Measurements from ENCODE around the gene BEND6. TPM values are rescaled to one million over a fixed set of nuclear protein-coding genes. Genes with fewer than 3 reads are reported as not detected.

Gene BEND6
- total RNA-seq, 2 experiments from 2014 or later = not detected

DNA sequence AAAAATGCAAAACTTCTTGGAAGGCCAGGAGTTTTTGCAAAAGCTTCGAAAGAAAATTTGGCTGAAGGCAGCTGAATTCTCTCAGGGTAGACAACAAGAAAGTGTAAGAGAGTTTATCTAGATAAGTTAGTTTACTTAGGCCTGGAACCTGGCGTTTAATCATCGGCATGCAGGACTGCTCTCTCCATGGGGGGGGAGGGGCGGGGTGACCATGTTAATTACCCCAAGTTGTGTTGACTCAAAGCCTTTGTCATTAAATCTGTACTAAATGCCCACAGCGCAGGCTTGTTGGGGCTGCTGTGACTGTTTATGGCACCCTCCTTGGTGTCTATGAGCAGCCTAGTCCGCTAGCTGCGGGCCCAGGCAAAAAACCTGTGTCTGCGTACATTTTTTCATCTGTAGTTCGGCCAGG, 115.0 kb downstream of the BEND6 start:
- DNase-seq (no peak), ATAC-seq (no peak)
- CTCF ChIA-PET = no interaction called here
- Mint-ChIP-seq H3K9me3 (ENCODE audit: low read depth) (no peaks in the 10 kb centered on the region), H3K36me3 (peaks cover 9% of the 10 kb centered on the region), H3K4me3 (no peak overlapping the region), H3K27ac (no peak overlapping the region), H3K27me3 (no peaks in the 10 kb centered on the region), H3K4me1 (peaks cover 3% of the 10 kb centered on the region)

DNA sequence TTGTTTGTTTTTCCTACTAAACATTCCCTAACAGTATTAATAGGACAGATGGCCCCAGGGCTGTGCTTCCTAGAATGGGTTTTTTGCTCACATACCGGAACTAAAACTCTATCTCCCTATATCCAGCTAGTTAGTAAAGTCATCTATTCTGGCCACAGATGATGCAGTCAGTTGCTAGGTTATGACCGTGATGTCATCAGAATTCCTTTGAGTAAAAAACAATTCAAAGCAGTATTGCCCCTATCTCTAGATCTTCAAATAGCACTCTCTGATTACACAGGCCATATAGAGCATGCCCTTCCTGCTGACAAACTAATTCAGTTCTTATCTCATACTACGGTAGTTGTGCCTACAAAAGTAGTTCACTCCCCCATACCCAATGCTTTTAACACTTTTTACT, 117.2 kb downstream of the BEND6 start:
- DNase-seq = no peak
- no peaks in the 10 kb centered on the region for H3K36me3 Mint-ChIP-seq
- H3K4me3 Mint-ChIP-seq = no peak overlapping the region
- H3K9me3 Mint-ChIP-seq (ENCODE audit: low read depth) = no peaks in the 10 kb centered on the region
- H3K4me1 Mint-ChIP-seq = no peaks in the 10 kb centered on the region
- H3K27me3 Mint-ChIP-seq = no peaks in the 10 kb centered on the region
- CTCF ChIA-PET = interaction anchor here (1.2 kb wide), 1 partner anchor 9 kb away, joined by 3 read pairs; no protein-coding TSS in a partner anchor
- no peak for ATAC-seq
- no peak overlapping the region for H3K27ac Mint-ChIP-seq

DNA sequence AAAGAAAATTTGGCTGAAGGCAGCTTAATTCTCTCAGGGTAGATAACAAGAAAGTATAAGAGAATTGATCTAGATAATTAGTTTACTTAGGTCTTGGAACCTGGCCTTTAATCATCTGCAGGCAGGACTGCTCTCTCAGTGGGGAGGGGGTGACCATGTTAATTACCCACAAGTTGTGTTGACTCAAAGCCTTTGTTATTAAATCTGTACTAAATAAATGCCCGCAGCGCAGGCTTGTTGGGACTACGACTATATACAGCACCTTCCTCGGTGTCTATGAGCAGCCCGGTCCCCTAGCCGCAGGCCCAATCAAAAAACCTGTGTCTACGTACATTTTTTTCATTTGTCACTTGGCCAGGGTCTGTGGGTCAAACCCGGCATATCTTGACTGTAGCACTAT, 119.5 kb downstream of the BEND6 start:
- Mint-ChIP-seq H3K4me3 (no peak overlapping the region), H3K27me3 (no peaks in the 10 kb centered on the region), H3K4me1 (peaks cover 3% of the 10 kb centered on the region), H3K36me3 (peaks cover 10% of the 10 kb centered on the region), H3K27ac (no peak overlapping the region), H3K9me3 (ENCODE audit: low read depth) (peaks cover 5% of the 10 kb centered on the region)
- ATAC-seq (no peak), DNase-seq (no peak)
- CTCF ChIA-PET = no interaction called here

GRCh38 chr6:57075092-57075491, 120.2 kb downstream of the BEND6 start:
- Mint-ChIP-seq H3K27me3 (no peaks in the 10 kb centered on the region), H3K4me3 (no peak overlapping the region), H3K9me3 (ENCODE audit: low read depth) (peaks cover 5% of the 10 kb centered on the region), H3K4me1 (peaks cover 3% of the 10 kb centered on the region), H3K36me3 (peaks cover 12% of the 10 kb centered on the region), H3K27ac (no peak overlapping the region)
- ATAC-seq = no peak
- no peak for DNase-seq
- CTCF ChIA-PET = no interaction called here

Other genes with a start within 250 kb of the BEND6 start
- gene KIAA1586, start 91.6 kb downstream of the BEND6 start, total RNA-seq = 10 to 100 TPM; 14.1 to 15.0 TPM
- gene ZNF451, start 135.1 kb downstream of the BEND6 start, total RNA-seq = 10 to 100 TPM; 64.9 to 68.7 TPM
- gene BAG2, start 217.2 kb downstream of the BEND6 start, total RNA-seq = 10 to 100 TPM in 1 of 2 experiments, 1 to 10 TPM in 1; 9.6 to 10.3 TPM

Data from activated CD8-positive, alpha-beta memory T cell treated with anti-CD3 and anti-CD28 coated beads, Interleukin-2, amount 10 ng/mL, durations not matched to agents 7 days and 5 days (primary cell).